K562 (cell line): ENCODE results near the gene VAMP8. TPM values are rescaled to one million over a fixed set of nuclear protein-coding genes. Genes with fewer than 3 reads are reported as not detected.

Experiments used
- ASH1L ChIP-seq: fragments of 450-650 bp; IDR thresholded peaks from 2 replicates; pipeline ENCODE4 v1.6.1; 2018; ENCODE audit warnings: borderline replicate concordance, mild to moderate bottlenecking, low read depth; ENCODE audit not compliant: partially characterized antibody
- CEBPB ChIP-seq: fragments of 450-650 bp; IDR thresholded peaks from 2 replicates; pipeline ENCODE4 v1.6.1; 2016; ENCODE audit warnings: missing genetic modification characterization, missing compliant biosample characterization
- CHD2 ChIP-seq: IDR thresholded peaks from 2 replicates; pipeline ENCODE4 v1.6.1; 2011; ENCODE audit warnings: low read depth, low read length
- HBP1 ChIP-seq: fragments of 450-650 bp; formaldehyde crosslinking; IDR thresholded peaks from 2 replicates; pipeline ENCODE4 v1.4.0; 2022; ENCODE audit warnings: missing genetic modification characterization
- NFATC3 ChIP-seq: fragments of 450-650 bp; IDR thresholded peaks from 2 replicates; pipeline ENCODE4 v1.6.1; 2017; ENCODE audit warnings: mild to moderate bottlenecking
- NFE2 ChIP-seq: IDR thresholded peaks from 2 replicates; pipeline ENCODE4 v1.6.1; 2014; ENCODE audit warnings: antibody characterized with exemption, low read depth
- NFXL1 ChIP-seq: fragments of 450-650 bp; formaldehyde crosslinking; IDR thresholded peaks from 2 replicates; pipeline ENCODE4 v1.4.0; 2021; ENCODE audit warnings: mild to moderate bottlenecking
- NRF1 ChIP-seq, 2 experiments: fragments of 450-650 bp; IDR thresholded peaks in 1 of 2; conservative IDR thresholded peaks in 1 of 2; 2 replicates each; pipeline ENCODE4 v1.6.1; 2014; ENCODE audit warnings: mild to moderate bottlenecking in 2 of 2
- SAFB2 ChIP-seq: fragments of 200-400 bp; formaldehyde crosslinking; IDR thresholded peaks from 2 replicates; pipeline ENCODE4 v1.6.1; 2018; ENCODE audit warnings: borderline replicate concordance, low read length, low read depth, moderate library complexity; ENCODE audit not compliant: severe bottlenecking
- SOX6 ChIP-seq: fragments of 450-650 bp; IDR thresholded peaks from 2 replicates; pipeline ENCODE4 v1.6.1; 2014; ENCODE audit warnings: mild to moderate bottlenecking
- TAL1 ChIP-seq: fragments of 450-650 bp; IDR thresholded peaks from 2 replicates; pipeline ENCODE4 v1.6.1; 2016; ENCODE audit warnings: mild to moderate bottlenecking
- TBL1XR1 ChIP-seq, 2 experiments: IDR thresholded peaks; 2 replicates each; pipeline ENCODE4 v1.6.1; 2012; ENCODE audit warnings: improper control_type of control experiment in 2 of 2, low read length in 2 of 2, mild to moderate bottlenecking in 1 of 2
- TEAD1 ChIP-seq, 2 experiments: fragments of 450-650 bp in 1 of 2; sonication (generic) in 1 of 2; formaldehyde crosslinking; IDR thresholded peaks; 2 replicates each; pipeline versions ENCODE4 v1.4.0 to v1.8.0; 2020 to 2022; ENCODE audit warnings: mild to moderate bottlenecking in 2 of 2, missing genetic modification reagents in 1 of 2
- ZNF253 ChIP-seq: fragments of 250-450 bp; sonication (Bioruptor Pico); conservative IDR thresholded peaks from 2 replicates; pipeline ENCODE4 v1.6.1; 2021; ENCODE audit warnings: mild to moderate bottlenecking
- ZNF282 ChIP-seq: sonication (generic); formaldehyde crosslinking; IDR thresholded peaks from 2 replicates; pipeline ENCODE4 v1.8.1; 2023; ENCODE audit warnings: missing genetic modification reagents
- ZNF707 ChIP-seq: fragments of 250-450 bp; sonication (Bioruptor Pico); conservative IDR thresholded peaks from 2 replicates; pipeline ENCODE4 v1.8.0; 2022; ENCODE audit warnings: inconsistent platforms, mild to moderate bottlenecking, moderate library complexity
- polyA plus RNA-seq, 8 experiments: library from polyadenylated mRNA; depleted of rRNA in 4 of 8; stranded (reverse) in 5 of 8; unstranded in 3 of 8; fragments of >200 nt; fragmentation: Nextera tagmentation in 2 of 8; fragmentation: Illumina TruSeq in 1 of 8; extraction: Ambion mirVana in 2 of 8; extraction: Trizol in 1 of 8; gene quantifications; 2 replicates each; pipeline versions ENCODE4 v1.2.1 to v1.2.3, GENCODE V29; 2011 to 2014; ENCODE audit warnings: inconsistent platforms in 1 of 8, missing spikeins in 1 of 8
- total RNA-seq, 7 experiments: library from RNA; depleted of rRNA in 6 of 7; stranded (reverse); fragments of >200 nt in 6 of 7; fragmentation: Illumina TruSeq in 2 of 7; extraction: Trizol in 2 of 7; gene quantifications; 2 replicates each; pipeline versions ENCODE4 v1.2.1 to v1.2.3, GENCODE V29; 2011 to 2021; ENCODE audit warnings: low replicate concordance in 1 of 7
- TF ChIP-seq, protein P1 (sequence below): fragments of 250-450 bp; sonication (Bioruptor Pico); IDR thresholded peaks from 2 replicates; pipeline ENCODE4 v1.8.0; 2021; ENCODE audit warnings: borderline replicate concordance, mild to moderate bottlenecking, moderate library complexity; ENCODE audit not compliant: poor library complexity, severe bottlenecking
- TF ChIP-seq, protein P2 (sequence below): fragments of 250-450 bp; sonication (Bioruptor Pico); IDR thresholded peaks from 2 replicates; pipeline ENCODE4 v1.5.0; 2021; ENCODE audit warnings: mild to moderate bottlenecking, moderate library complexity
- TF ChIP-seq, protein P3 (sequence below): sonication (generic); formaldehyde crosslinking; IDR thresholded peaks from 2 replicates; pipeline ENCODE4 v1.8.1; 2023; ENCODE audit warnings: mild to moderate bottlenecking, missing genetic modification reagents
- TF ChIP-seq, protein P4 (sequence below): fragments of 450-650 bp; IDR thresholded peaks from one replicate; pipeline ENCODE4 v1.6.1; 2018; ENCODE audit warnings: mild to moderate bottlenecking, moderate library complexity; ENCODE audit not compliant: partially characterized antibody

The VAMP8 gene
- total and polyA plus RNA-seq, 9 of the 15 experiments (the other 6 are each of a cell fraction or from before 2014, with no cell fraction given): 107 to 571 (median 248) TPM

GRCh38 chr2:85540133-85540648 lies 37.2 kb upstream of the VAMP8 start (continued):
- TF ChIP-seq HBP1 (CRISPR knock-in tag) (no peak), ASH1L (no peak), CHD2 (no peak; the same call in 1 of the 2 replicates), NFE2 (no peak), CEBPB (tag) (no peak; the same call in 1 of the 2 replicates), NFATC3 (0 out of 2 replicates have a peak, but pooled peaks have one; percentile 9), ZNF282 (CRISPR knock-in tag) (no peak), ZNF253 (no peak), TBL1XR1 (IDR thresholded peaks at IDR 0.05; ENCODE audit: low read length in 2 of 2) (no peak), TAL1 (no peak), TEAD1 (CRISPR knock-in tag; IDR thresholded peaks at IDR 0.05) (no peak), SOX6 (no peak), NFXL1 (no peak), SAFB2 (no peak), NRF1 (conservative IDR thresholded peaks at IDR 0.05 in 1 of 2, IDR thresholded peaks at IDR 0.05 in 1 of 2) (no peak), ZNF707 (CRISPR knock-in tag) (no peak)
- TF ChIP-seq, protein P1, sequence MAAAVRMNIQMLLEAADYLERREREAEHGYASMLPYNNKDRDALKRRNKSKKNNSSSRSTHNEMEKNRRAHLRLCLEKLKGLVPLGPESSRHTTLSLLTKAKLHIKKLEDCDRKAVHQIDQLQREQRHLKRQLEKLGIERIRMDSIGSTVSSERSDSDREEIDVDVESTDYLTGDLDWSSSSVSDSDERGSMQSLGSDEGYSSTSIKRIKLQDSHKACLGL (CRISPR knock-in tag): no peak
- TF ChIP-seq, protein P2, sequence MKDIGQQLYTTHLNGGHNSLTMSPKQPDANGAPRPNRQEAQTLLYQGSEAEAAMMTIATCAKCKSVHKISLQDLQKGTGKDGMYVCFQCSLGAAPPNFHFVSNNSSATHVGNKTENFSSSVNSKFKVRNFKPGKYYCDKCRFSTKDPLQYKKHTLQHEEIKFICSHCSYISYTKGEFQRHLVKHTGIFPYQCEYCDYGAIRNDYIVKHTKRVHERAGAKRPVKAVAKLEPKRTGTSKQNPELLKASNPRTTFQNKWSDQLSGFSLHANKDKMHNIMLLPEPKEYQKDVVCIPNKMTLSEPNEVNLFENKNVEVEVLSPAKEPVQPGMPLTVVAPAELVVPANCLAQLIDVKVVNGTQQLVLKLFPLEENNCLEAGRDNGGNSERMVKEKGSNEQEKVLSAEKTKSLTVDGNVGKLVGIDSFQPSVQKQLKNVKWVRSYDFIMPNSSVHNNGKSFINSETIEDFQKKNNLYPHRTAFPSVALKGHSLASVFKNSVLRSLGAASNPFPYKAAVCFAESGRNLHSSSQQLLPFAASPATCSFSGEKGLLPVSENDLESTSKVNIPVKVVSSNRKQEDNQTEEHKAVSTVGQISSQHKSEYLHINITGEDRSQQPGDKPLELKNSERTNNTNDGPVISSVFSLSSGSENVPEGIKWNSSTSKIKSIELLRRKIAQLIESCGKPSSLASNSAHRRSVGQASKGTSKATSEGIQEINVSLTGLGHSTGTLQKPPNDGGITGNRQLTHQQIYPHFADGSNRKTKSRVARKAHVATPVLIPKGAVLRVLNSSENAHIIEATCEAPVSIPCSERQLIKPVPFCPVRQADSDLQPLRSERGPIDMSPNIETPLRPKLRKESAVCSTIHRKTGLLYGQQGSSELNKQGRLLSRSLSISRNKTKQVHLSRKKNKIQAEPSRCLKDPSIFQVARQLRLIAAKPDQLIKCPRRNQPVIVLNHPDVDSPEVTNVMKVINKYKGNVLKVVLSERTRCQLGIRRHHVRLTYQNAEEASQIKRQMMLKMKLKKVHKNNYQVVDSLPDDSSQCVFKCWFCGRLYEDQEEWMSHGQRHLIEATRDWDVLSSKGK: no peak
- TF ChIP-seq, protein P3, sequence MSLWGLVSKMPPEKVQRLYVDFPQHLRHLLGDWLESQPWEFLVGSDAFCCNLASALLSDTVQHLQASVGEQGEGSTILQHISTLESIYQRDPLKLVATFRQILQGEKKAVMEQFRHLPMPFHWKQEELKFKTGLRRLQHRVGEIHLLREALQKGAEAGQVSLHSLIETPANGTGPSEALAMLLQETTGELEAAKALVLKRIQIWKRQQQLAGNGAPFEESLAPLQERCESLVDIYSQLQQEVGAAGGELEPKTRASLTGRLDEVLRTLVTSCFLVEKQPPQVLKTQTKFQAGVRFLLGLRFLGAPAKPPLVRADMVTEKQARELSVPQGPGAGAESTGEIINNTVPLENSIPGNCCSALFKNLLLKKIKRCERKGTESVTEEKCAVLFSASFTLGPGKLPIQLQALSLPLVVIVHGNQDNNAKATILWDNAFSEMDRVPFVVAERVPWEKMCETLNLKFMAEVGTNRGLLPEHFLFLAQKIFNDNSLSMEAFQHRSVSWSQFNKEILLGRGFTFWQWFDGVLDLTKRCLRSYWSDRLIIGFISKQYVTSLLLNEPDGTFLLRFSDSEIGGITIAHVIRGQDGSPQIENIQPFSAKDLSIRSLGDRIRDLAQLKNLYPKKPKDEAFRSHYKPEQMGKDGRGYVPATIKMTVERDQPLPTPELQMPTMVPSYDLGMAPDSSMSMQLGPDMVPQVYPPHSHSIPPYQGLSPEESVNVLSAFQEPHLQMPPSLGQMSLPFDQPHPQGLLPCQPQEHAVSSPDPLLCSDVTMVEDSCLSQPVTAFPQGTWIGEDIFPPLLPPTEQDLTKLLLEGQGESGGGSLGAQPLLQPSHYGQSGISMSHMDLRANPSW (CRISPR knock-in tag): no peak
- TF ChIP-seq, protein P4, sequence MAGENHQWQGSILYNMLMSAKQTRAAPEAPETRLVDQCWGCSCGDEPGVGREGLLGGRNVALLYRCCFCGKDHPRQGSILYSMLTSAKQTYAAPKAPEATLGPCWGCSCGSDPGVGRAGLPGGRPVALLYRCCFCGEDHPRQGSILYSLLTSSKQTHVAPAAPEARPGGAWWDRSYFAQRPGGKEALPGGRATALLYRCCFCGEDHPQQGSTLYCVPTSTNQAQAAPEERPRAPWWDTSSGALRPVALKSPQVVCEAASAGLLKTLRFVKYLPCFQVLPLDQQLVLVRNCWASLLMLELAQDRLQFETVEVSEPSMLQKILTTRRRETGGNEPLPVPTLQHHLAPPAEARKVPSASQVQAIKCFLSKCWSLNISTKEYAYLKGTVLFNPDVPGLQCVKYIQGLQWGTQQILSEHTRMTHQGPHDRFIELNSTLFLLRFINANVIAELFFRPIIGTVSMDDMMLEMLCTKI: no peak
